ENCODE measurements around the gene CALML4.

CALML4 gene

GRCh38 chr15:68186671-68187397, 18.3 kb downstream of the CALML4 start:
- DNase-seq (ENCODE audit: low read depth): no peak
- no peak overlapping the region for H3K4me3 ChIP-seq (ENCODE audit: low read depth, low read length)
- TF ChIP-seq MYC (IDR thresholded peaks at IDR 0.05; ENCODE audit: low read depth, low read length): no peak
- TF ChIP-seq CTCF (IDR thresholded peaks at IDR 0.05; ENCODE audit: low read depth, low read length): no peak
- no peak for TF ChIP-seq MAX (IDR thresholded peaks at IDR 0.05; ENCODE audit: low read depth, low read length)
- no peak for TF ChIP-seq POLR2A (IDR thresholded peaks at IDR 0.05; ENCODE audit: extremely low read depth, insufficient read length)

GRCh38 chr15:68184616-68185480, 20.3 kb downstream of the CALML4 start:
- no peak overlapping the region for H3K4me3 ChIP-seq (ENCODE audit: low read depth, low read length)
- no peak for DNase-seq (ENCODE audit: low read depth)
- TF ChIP-seq POLR2A (IDR thresholded peaks at IDR 0.05; ENCODE audit: extremely low read depth, insufficient read length) (no peak), MAX (IDR thresholded peaks at IDR 0.05; ENCODE audit: low read depth, low read length) (no peak), CTCF (IDR thresholded peaks at IDR 0.05; ENCODE audit: low read depth, low read length) (no peak)

GRCh38 chr15:68183616-68184315, 21.4 kb downstream of the CALML4 start:
- no peak overlapping the region for H3K4me3 ChIP-seq (ENCODE audit: low read depth, low read length)
- no peak for DNase-seq (ENCODE audit: low read depth)
- no peak for TF ChIP-seq MYC (IDR thresholded peaks at IDR 0.05; ENCODE audit: low read depth, low read length)
- no peak for TF ChIP-seq CTCF (IDR thresholded peaks at IDR 0.05; ENCODE audit: low read depth, low read length)
- no peak for TF ChIP-seq POLR2A (IDR thresholded peaks at IDR 0.05; ENCODE audit: extremely low read depth, insufficient read length)
- TF ChIP-seq MAX (IDR thresholded peaks at IDR 0.05; ENCODE audit: low read depth, low read length): no peak

- no peak for DNase-seq (ENCODE audit: low read depth)
- TF ChIP-seq POLR2A (IDR thresholded peaks at IDR 0.05; ENCODE audit: extremely low read depth, insufficient read length) (no peak), MAX (IDR thresholded peaks at IDR 0.05; ENCODE audit: low read depth, low read length) (no peak), CTCF (IDR thresholded peaks at IDR 0.05; ENCODE audit: low read depth, low read length) (no peak), MYC (IDR thresholded peaks at IDR 0.05; ENCODE audit: low read depth, low read length) (no peak)
- H3K4me3 ChIP-seq (ENCODE audit: low read depth, low read length): no peak overlapping the region
Observed at GRCh38 chr15:68177742-68178141, 27.4 kb downstream of the CALML4 start.

GRCh38 chr15:68176601-68177000, 28.5 kb downstream of the CALML4 start:
- no peak for DNase-seq (ENCODE audit: low read depth)
- no peak for TF ChIP-seq POLR2A (IDR thresholded peaks at IDR 0.05; ENCODE audit: extremely low read depth, insufficient read length)
- no peak for TF ChIP-seq MYC (IDR thresholded peaks at IDR 0.05; ENCODE audit: low read depth, low read length)
- no peak for TF ChIP-seq CTCF (IDR thresholded peaks at IDR 0.05; ENCODE audit: low read depth, low read length)
- TF ChIP-seq MAX (IDR thresholded peaks at IDR 0.05; ENCODE audit: low read depth, low read length): no peak
- H3K4me3 ChIP-seq (ENCODE audit: low read depth, low read length): no peak overlapping the region
